Loucy (cell line): ENCODE results near the gene ABCB6.
"Not testable (repeated sequence)": the region's sequence is repeated elsewhere in the genome, so short reads cannot be mapped to it uniquely, and the experiment has no call there.

Source experiments
- H2AFZ ChIP-seq: fragments of 200-600 bp; sonication (generic); 2 replicates; pipeline ENCODE4 v1.6.0; 2016; ENCODE audit warnings: antibody characterized with exemption, mild to moderate bottlenecking, low read length, moderate library complexity
- H3F3A ChIP-seq: fragments of 200-600 bp; 2 replicates; pipeline ENCODE4 v1.6.0; 2016; ENCODE audit warnings: antibody characterized with exemption, low read depth, mild to moderate bottlenecking
- H3K27me3 ChIP-seq: fragments of 200-600 bp; sonication (generic); 2 replicates; pipeline ENCODE4 v1.6.1; 2014; ENCODE audit warnings: low read length, mild to moderate bottlenecking; ENCODE audit not compliant: insufficient read depth, poor library complexity, severe bottlenecking
- H3K36me3 ChIP-seq: fragments of 200-600 bp; sonication (generic); 2 replicates; pipeline ENCODE4 v1.6.1; 2016; ENCODE audit warnings: low read length; ENCODE audit not compliant: insufficient read depth
- H3K4me1 ChIP-seq: fragments of 200-600 bp; sonication (generic); 2 replicates; pipeline ENCODE4 v1.5.1; 2014; ENCODE audit warnings: low read length, mild to moderate bottlenecking; ENCODE audit not compliant: insufficient read depth, poor library complexity, severe bottlenecking
- H3K4me2 ChIP-seq: fragments of 200-600 bp; sonication (generic); 2 replicates; pipeline ENCODE4 v1.6.0; 2014; ENCODE audit warnings: antibody characterized with exemption, low read length, low read depth, mild to moderate bottlenecking; ENCODE audit not compliant: poor library complexity, severe bottlenecking
- H3K4me3 ChIP-seq: fragments of 200-600 bp; sonication (generic); 2 replicates; pipeline ENCODE4 v1.5.1; 2014; ENCODE audit warnings: low read length, mild to moderate bottlenecking, mixed read lengths; ENCODE audit not compliant: poor library complexity, severe bottlenecking
- H3K79me2 ChIP-seq: fragments of 200-600 bp; sonication (generic); 2 replicates; pipeline ENCODE4 v1.6.1; 2014; ENCODE audit warnings: low read length; ENCODE audit not compliant: insufficient read depth
- H3K9ac ChIP-seq: fragments of 200-600 bp; sonication (generic); 2 replicates; pipeline ENCODE4 v1.6.0; 2014; ENCODE audit warnings: mild to moderate bottlenecking, low read depth, low read length, moderate library complexity; ENCODE audit not compliant: poor library complexity, severe bottlenecking
- H3K9me2 ChIP-seq: fragments of 200-600 bp; sonication (generic); replicated peaks from 2 replicates; pipeline ENCODE4 v1.6.1; 2016; ENCODE audit warnings: low read depth, low read length, mixed read lengths
- H3K9me3 ChIP-seq: fragments of 200-600 bp; sonication (generic); 2 replicates; pipeline ENCODE4 v1.6.1; 2014; ENCODE audit warnings: mild to moderate bottlenecking, antibody characterized with exemption, low read length, low read depth; ENCODE audit not compliant: insufficient read depth
- H4K20me1 ChIP-seq: fragments of 200-600 bp; sonication (generic); 2 replicates; pipeline ENCODE4 v1.6.0; 2014; ENCODE audit warnings: antibody characterized with exemption, low read length, mild to moderate bottlenecking; ENCODE audit not compliant: insufficient read depth, poor library complexity, severe bottlenecking
- CTCF ChIP-seq: fragments of 200-600 bp; sonication (generic); conservative IDR thresholded peaks from 2 replicates; pipeline ENCODE4 v1.5.1; 2014; ENCODE audit warnings: mild to moderate bottlenecking, antibody characterized with exemption, low read length
- EZH2phosphoT487 ChIP-seq: fragments of 200-600 bp; IDR thresholded peaks from 2 replicates; pipeline ENCODE4 v1.6.1; 2018; ENCODE audit warnings: antibody characterized with exemption, mild to moderate bottlenecking, moderate library complexity, borderline replicate concordance

The ABCB6 gene

GRCh38 chr2:219205165-219205538 lies 13.6 kb downstream of the ABCB6 start:
- no peaks in the 10 kb centered on the region for H3K27me3 ChIP-seq
- no peak overlapping the region for H3K9ac ChIP-seq
- no peak overlapping the region for H3K4me2 ChIP-seq
- H3K4me1 ChIP-seq = peaks cover 18% of the 10 kb centered on the region
- no peaks in the 10 kb centered on the region for H3K9me2 ChIP-seq
- H3K4me3 ChIP-seq = no peak overlapping the region
- no peak for TF ChIP-seq CTCF
- no peak for TF ChIP-seq EZH2phosphoT487
- H3K9me3 ChIP-seq = peaks cover 8% of the 10 kb centered on the region; the same call in 1 of the 2 replicates
- H4K20me1 ChIP-seq = peaks cover 4% of the 10 kb centered on the region
- no peak overlapping the region for H2AFZ ChIP-seq
- H3K36me3 ChIP-seq = no peaks in the 10 kb centered on the region
- H3K79me2 ChIP-seq = peaks cover 9% of the 10 kb centered on the region; the same call in 1 of the 2 replicates
- peaks cover 8% of the 10 kb centered on the region; the same call in 1 of the 2 replicates for H3F3A ChIP-seq

GRCh38 chr2:219204425-219205164 lies 14.2 kb downstream of the ABCB6 start:
- no peak for TF ChIP-seq CTCF
- no peak for TF ChIP-seq EZH2phosphoT487
- Histone ChIP-seq H3K4me3 (no peak overlapping the region), H4K20me1 (peaks cover 4% of the 10 kb centered on the region), H3K9me3 (peaks cover 8% of the 10 kb centered on the region; the same call in 1 of the 2 replicates), H3K9ac (no peak overlapping the region), H3K36me3 (no peaks in the 10 kb centered on the region), H3K4me1 (peaks cover 22% of the 10 kb centered on the region), H3F3A (peaks cover 8% of the 10 kb centered on the region; the same call in 1 of the 2 replicates), H3K79me2 (peaks cover 9% of the 10 kb centered on the region; the same call in 1 of the 2 replicates), H3K9me2 (no peaks in the 10 kb centered on the region), H3K27me3 (no peaks in the 10 kb centered on the region), H3K4me2 (no peak overlapping the region), H2AFZ (no peak overlapping the region)

GRCh38 chr2:219201331-219201730 lies 17.4 kb downstream of the ABCB6 start:
- not testable (repeated sequence) for H3F3A ChIP-seq, H3K36me3 ChIP-seq, H3K9me2 ChIP-seq, H2AFZ ChIP-seq, H3K4me3 ChIP-seq, H3K4me2 ChIP-seq, H4K20me1 ChIP-seq, H3K79me2 ChIP-seq, H3K9me3 ChIP-seq, H3K9ac ChIP-seq, H3K27me3 ChIP-seq
- H3K4me1 ChIP-seq = peaks cover 16% of the 10 kb centered on the region

- not testable (repeated sequence) for H4K20me1 ChIP-seq, H3K9me2 ChIP-seq, H3F3A ChIP-seq, H3K9me3 ChIP-seq, H3K79me2 ChIP-seq, H3K27me3 ChIP-seq, H3K36me3 ChIP-seq
- peak overlapping the region; percentile 71 for H3K4me3 ChIP-seq
- peaks cover 12% of the 10 kb centered on the region for H3K4me1 ChIP-seq
- 0 out of 2 replicates have a peak overlapping the region, but pooled peaks have one; percentile 50 for H2AFZ ChIP-seq
- H3K4me2 ChIP-seq = peak overlapping the region; percentile 65
- H3K9ac ChIP-seq = peak overlapping the region; percentile 59
Observed at GRCh38 chr2:219200502-219201326, 18.0 kb downstream of the ABCB6 start.
